Stomach (tissue), 4 donors: ENCODE results near the gene FAM240B.

Experiments
- CTCF ChIP-seq, 7 experiments: fragments of 450-650 bp in 4 of 7; fragments of 200-600 bp in 3 of 7; sonication (generic) in 3 of 7; IDR thresholded peaks; one replicate each; pipeline ENCODE4 v1.5.1; 2016 to 2019; ENCODE audit warnings: antibody characterized with exemption in 7 of 7, control low read depth in 2 of 7, mild to moderate bottlenecking in 1 of 7
- POLR2A ChIP-seq, 4 donors: fragments of 450-650 bp; IDR thresholded peaks; one replicate each; pipeline ENCODE4 v1.6.1; 2016; ENCODE audit warnings: antibody characterized with exemption in 4 of 4, control low read depth in 2 of 4, mild to moderate bottlenecking in 1 of 4, moderate library complexity in 1 of 4
- POLR2AphosphoS5 ChIP-seq, 3 donors: sonication (generic); formaldehyde crosslinking; IDR thresholded peaks; one replicate each; pipeline ENCODE4 v1.6.1; 2016; ENCODE audit warnings: antibody characterized with exemption in 3 of 3

- TF ChIP-seq CTCF (IDR thresholded peaks at IDR 0.05) (no peak), POLR2AphosphoS5 (IDR thresholded peaks at IDR 0.05) (no peak), POLR2A (IDR thresholded peaks at IDR 0.05) (no peak)
Observed at GRCh38 chr9:38650564-38650963, 69.4 kb downstream of the FAM240B start.
